Cardiac fibroblast (primary cell): ENCODE results near the gene DDX49.

Experiments
- DNase-seq, 2 donors: peaks; one replicate each; pipeline versions ENCODE4 v3.0.0 to v3.0.0-alpha.2; 2010; ENCODE audit warnings: low read depth in 2 of 2
- H3K4me3 ChIP-seq, 2 donors: replicated peaks in 1 of 2; 1 replicate in 1 of 2; 2 replicates in 1 of 2; pipeline ENCODE4 v1.5.1; 2011; ENCODE audit warnings: low read depth in 2 of 2, low read length in 2 of 2, mild to moderate bottlenecking in 2 of 2, moderate library complexity in 1 of 2
- CTCF ChIP-seq: IDR thresholded peaks from one replicate; pipeline ENCODE4 v1.5.1; 2011; ENCODE audit warnings: low read depth, mild to moderate bottlenecking, low read length, inconsistent platforms

Gene DDX49

DNA sequence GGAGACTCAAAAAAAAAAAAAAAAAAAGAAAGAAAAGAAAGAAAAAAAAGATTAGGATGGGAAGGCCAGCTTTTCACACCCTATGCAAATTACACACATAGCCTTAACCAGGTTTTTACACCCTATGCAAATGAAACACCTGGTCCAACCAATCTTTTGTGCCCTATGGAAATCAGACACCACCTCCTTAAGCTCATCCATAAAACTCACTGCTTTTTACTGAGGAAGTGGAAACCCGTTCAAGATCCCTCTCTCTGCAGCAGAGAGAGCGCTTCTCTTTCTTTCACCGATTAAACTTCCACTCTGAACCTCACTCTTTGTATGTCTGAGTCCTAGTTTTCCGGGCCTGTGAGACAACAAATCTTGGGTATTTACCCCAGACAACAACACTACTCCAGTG lies 46.8 kb downstream of the DDX49 start:
- TF ChIP-seq CTCF: no peak
- no peak overlapping the region for H3K4me3 ChIP-seq
- DNase-seq: no peak

DNA sequence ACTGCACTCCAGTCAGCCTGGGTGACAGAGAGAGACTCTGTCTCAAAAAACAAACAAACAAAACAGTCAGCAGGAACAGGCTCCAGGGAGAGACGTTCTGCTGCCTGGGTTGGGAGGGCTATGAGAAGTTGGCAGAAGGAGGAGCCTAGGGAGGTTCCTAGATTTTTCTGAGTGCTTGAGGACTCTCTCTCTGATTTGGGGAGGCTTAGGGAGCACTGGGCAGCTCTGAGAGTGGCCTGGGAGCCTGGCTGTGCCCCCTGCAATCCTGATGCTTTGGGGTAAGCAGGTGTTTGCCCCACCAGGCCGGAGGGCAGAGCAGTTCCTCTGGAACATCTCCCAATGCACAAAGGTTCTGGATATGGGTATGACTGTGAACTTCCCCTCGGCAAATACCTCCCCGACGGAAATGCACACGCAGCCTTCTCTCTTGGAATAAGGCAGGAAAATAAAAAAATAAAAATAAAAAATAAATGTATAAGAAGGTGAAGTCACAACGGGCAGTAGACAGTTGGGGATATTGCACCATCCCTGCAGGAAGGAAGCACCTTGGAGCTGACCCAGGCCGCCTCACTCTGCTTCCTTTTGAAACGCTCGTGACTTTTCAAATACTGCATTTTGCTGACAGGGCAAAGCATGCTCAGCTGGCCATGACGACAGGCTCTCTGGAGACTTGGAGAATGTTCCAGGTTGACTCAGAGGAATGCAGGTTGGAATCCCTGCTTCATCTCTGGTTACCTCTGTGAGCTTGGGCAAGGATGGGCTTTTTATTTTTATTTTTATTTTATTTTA lies 48.0 kb downstream of the DDX49 start:
- DNase-seq: peak; percentile 82 to 92
- TF ChIP-seq CTCF: no peak
- H3K4me3 ChIP-seq: no peak overlapping the region

GRCh38 chr19:18969931-18970659 lies 50.6 kb downstream of the DDX49 start:
- H3K4me3 ChIP-seq: no peak overlapping the region
- no peak for TF ChIP-seq CTCF
- no peak for DNase-seq

DNA sequence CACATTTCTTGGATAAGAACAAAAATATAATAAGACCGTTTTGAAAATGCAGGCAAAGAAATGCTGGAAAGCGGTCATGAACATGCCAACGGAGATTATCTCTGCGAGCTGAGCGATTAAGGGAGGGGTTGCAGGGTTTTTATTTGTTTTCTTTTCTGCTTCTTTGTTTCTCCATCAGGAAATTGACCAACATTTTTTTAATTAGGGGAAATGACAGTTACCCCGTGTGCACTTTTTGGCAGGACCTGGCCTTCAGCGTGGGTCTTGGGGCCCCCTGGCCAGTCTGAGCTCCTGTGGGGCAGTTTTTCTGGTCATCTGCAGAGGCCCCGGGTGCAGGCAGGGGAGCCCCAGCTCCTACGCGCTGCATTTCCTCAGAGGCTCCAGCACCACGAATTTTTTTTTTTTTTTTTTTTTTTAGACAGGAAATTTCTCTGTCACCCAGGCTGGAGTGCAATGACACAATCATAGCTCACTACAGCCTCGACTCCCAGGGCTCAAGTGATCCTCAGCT lies 52.8 kb downstream of the DDX49 start:
- no peak overlapping the region for H3K4me3 ChIP-seq
- TF ChIP-seq CTCF: no peak
- DNase-seq: peak; percentile 63 to 86

GRCh38 chr19:18972851-18973250 lies 53.3 kb downstream of the DDX49 start:
- H3K4me3 ChIP-seq: no peak overlapping the region
- DNase-seq: peak in 1 of 2 donors; percentile 47
- no peak for TF ChIP-seq CTCF

- no peak for TF ChIP-seq CTCF
- H3K4me3 ChIP-seq: no peak overlapping the region
- peak in 1 of 2 donors; percentile 59 for DNase-seq
Observed at GRCh38 chr19:18975011-18975410, 55.5 kb downstream of the DDX49 start.
